GM12801 (cell line): ENCODE data around the gene WRAP53.

ENCODE experiments used
- TF ChIP-seq, protein P1 (sequence below): IDR thresholded peaks from one replicate; pipeline ENCODE4 v1.5.1; 2011; ENCODE audit warnings: control low read depth; ENCODE audit not compliant: insufficient read length; ENCODE audit errors: extremely low read depth

Gene WRAP53

DNA sequence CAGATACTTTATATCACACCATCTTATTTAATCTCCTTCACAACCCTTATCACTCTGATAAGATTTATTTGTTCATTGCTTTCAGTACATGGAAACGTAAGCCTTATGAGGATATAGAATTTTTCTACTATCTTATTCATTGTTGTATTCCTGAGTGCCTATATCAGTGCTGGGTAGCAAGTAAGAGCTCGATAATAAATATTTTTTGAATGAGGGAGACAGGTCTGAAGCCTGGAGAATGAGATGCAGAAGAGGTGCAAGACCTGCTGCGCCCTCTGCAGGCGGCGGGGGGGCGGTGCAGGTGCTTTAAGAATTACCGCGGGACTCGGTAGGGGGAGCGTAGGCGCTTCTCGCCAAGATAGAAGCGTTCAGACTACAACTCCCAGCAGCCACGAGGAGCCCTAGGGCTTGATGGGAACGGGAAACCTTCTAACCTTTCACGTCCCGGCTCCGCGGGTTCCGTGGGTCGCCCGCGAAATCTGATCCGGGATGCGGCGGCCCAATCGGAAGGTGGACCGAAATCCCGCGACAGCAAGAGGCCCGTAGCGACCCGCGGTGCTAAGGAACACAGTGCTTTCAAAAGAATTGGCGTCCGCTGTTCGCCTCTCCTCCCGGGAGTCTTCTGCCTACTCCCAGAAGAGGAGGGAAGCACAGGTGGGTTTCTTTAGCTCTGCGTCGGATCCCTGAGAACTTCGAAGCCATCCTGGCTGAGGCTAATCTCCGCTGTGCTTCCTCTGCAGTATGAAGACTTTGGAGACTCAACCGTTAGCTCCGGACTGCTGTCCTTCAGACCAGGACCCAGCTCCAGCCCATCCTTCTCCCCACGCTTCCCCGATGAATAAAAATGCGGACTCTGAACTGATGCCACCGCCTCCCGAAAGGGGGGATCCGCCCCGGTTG, at the start of gene WRAP53:
Gene WRAP53 (plus strand): TSS at position 570 of the 900 bp plus-strand sequence. CDS start 172 bp downstream, at position 742.
- TF ChIP-seq, protein P1, sequence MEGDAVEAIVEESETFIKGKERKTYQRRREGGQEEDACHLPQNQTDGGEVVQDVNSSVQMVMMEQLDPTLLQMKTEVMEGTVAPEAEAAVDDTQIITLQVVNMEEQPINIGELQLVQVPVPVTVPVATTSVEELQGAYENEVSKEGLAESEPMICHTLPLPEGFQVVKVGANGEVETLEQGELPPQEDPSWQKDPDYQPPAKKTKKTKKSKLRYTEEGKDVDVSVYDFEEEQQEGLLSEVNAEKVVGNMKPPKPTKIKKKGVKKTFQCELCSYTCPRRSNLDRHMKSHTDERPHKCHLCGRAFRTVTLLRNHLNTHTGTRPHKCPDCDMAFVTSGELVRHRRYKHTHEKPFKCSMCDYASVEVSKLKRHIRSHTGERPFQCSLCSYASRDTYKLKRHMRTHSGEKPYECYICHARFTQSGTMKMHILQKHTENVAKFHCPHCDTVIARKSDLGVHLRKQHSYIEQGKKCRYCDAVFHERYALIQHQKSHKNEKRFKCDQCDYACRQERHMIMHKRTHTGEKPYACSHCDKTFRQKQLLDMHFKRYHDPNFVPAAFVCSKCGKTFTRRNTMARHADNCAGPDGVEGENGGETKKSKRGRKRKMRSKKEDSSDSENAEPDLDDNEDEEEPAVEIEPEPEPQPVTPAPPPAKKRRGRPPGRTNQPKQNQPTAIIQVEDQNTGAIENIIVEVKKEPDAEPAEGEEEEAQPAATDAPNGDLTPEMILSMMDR, result peak; percentile 27

GRCh38 chr17:7640783-7641182, 47.5 kb upstream of the WRAP53 start:
- TF ChIP-seq, protein P1, result no peak

DNA sequence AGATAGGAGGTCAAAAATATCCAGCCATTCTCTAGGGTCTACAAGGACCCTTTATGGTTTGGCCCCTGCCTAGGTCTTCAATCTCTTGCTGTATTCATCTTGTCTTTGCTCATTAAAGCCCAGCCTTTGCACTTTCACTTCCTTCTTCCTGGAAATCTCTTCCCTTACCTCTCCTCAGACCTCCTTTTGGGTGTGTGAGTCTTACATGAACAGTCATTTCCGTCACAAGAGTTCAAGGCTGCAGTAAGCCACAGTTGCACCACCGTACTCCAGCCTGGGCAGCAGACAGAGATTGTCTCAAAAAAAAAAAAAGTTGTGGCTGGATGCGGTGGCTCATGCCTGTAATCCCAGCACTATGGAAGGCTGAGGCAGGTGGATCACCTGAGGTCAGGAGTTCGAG, 43.5 kb upstream of the WRAP53 start:
- TF ChIP-seq, protein P1, result no peak

DNA sequence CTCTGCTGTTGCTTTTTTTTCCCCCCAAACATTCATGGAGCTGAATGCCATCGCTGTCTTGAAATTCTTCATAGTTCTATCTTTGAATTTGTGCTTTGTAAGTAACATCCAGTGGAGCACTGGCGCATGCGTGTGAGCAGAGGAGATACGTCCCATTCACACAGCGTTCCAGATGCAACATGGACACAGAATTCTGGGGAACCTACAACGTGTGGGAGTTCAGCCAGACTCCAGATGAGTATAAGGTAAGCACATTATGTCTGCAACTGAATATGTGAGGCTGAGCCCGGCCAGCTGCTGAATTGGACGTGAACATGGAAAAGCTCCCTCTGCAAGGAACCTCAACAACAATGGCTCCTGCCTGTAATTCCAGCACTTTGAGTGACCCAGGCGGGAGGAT, 41.8 kb upstream of the WRAP53 start:
- TF ChIP-seq, protein P1, result no peak

- TF ChIP-seq, protein P1, result no peak
These were observed 41.3 kb upstream of the WRAP53 start for GRCh38 chr17:7647018-7647417.

DNA sequence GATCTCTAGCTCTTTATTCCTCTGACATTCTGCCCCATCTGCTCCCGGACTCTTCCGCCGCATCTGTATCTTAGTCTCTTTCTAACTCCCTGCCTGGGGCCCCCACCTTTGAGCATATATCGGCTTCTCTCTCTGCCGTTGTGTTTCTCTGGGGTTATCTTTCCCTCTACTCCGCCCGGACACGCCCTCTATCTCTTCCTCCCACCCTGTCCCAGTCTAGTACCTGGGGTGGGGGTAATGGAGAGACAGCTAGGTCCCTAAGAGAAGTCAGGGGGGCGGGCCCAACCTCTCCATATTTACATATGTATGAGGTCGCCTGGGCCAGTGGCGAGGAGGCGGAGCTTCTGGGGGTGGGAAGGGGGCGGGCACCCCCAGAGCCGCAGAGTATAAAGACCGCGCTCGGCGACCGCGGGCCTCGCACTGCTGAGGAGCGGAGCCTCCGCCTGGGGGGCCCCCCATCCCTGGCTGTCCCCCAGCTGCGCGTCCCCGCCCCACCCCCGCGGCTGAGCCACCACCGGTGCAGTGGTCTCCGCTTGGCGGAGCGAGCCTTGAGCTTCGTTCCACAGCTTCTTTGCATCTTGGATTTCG, 37.7 kb upstream of the WRAP53 start, which contains the start of gene ATP1B2:
Gene ATP1B2 (plus strand): TSS at position 418 of the 588 bp plus-strand sequence. CDS start 593 bp downstream, outside the sequence.
- TF ChIP-seq, protein P1, result no peak

GRCh38 chr17:7651097-7651664, 37.1 kb upstream of the WRAP53 start:
- TF ChIP-seq, protein P1, result no peak
